Hepatocyte (in vitro differentiated cells): ENCODE results near the gene SNRNP200. TPM values are rescaled to one million over a fixed set of nuclear protein-coding genes. Genes with fewer than 3 reads are reported as not detected.
A peak's percentile ranks its signal among the peaks of the same experiment; 100 is the strongest.

ENCODE experiments used
- DNase-seq: peaks from one replicate; pipeline ENCODE4 v3.0.0-alpha.2; 2016; ENCODE audit warnings: low spot score
- H2AFZ ChIP-seq: fragments of 200-600 bp; sonication (generic); 2 replicates; pipeline ENCODE4 v1.6.0; 2016; ENCODE audit warnings: antibody characterized with exemption, mild to moderate bottlenecking
- H3K27ac ChIP-seq: fragments of 200-600 bp; sonication (generic); 2 replicates; pipeline ENCODE4 v1.5.1; 2016; ENCODE audit warnings: mild to moderate bottlenecking
- H3K27me3 ChIP-seq: fragments of 200-600 bp; sonication (generic); 2 replicates; pipeline ENCODE4 v1.6.1; 2016
- H3K36me3 ChIP-seq: fragments of 200-600 bp; sonication (generic); replicated peaks from 2 replicates; pipeline ENCODE4 v1.5.1; 2016; ENCODE audit warnings: low read depth; ENCODE audit not compliant: insufficient read depth
- H3K4me1 ChIP-seq: fragments of 200-600 bp; sonication (generic); 2 replicates; pipeline ENCODE4 v1.5.1; 2016; ENCODE audit warnings: mild to moderate bottlenecking, moderate library complexity; ENCODE audit not compliant: insufficient read depth
- H3K4me2 ChIP-seq: fragments of 200-600 bp; sonication (generic); 2 replicates; pipeline ENCODE4 v1.6.0; 2016
- H3K4me3 ChIP-seq: fragments of 200-600 bp; sonication (generic); 2 replicates; pipeline ENCODE4 v1.5.1; 2016; ENCODE audit warnings: mild to moderate bottlenecking
- H3K79me2 ChIP-seq: fragments of 200-600 bp; sonication (generic); 2 replicates; pipeline ENCODE4 v1.6.0; 2017; ENCODE audit warnings: mild to moderate bottlenecking
- H3K9me2 ChIP-seq: fragments of 200-600 bp; sonication (generic); replicated peaks from 2 replicates; pipeline ENCODE4 v1.6.0; 2017; ENCODE audit warnings: mild to moderate bottlenecking; ENCODE audit not compliant: insufficient read depth
- H3K9me3 ChIP-seq: fragments of 200-600 bp; sonication (generic); 2 replicates; pipeline ENCODE4 v1.5.1; 2016; ENCODE audit warnings: low read depth, mild to moderate bottlenecking
- H4K20me1 ChIP-seq: fragments of 200-600 bp; sonication (generic); 2 replicates; pipeline ENCODE4 v1.6.0; 2016; ENCODE audit warnings: mild to moderate bottlenecking; ENCODE audit not compliant: insufficient read depth, poor library complexity, severe bottlenecking
- EZH2 ChIP-seq: fragments of 200-600 bp; sonication (generic); IDR thresholded peaks from 2 replicates; pipeline ENCODE4 v1.6.1; 2016; ENCODE audit warnings: antibody characterized with exemption, mild to moderate bottlenecking, borderline replicate concordance
- EZH2phosphoT487 ChIP-seq: fragments of 200-600 bp; sonication (generic); IDR thresholded peaks from one replicate; pipeline ENCODE4 v1.6.1; 2018; ENCODE audit warnings: antibody characterized with exemption, mild to moderate bottlenecking, low read depth, moderate library complexity; ENCODE audit not compliant: unreplicated experiment, severe bottlenecking
- WGBS: methylation state at CpG from one replicate; pipeline ENCODE4 v1.1.6; 2016; ENCODE audit warnings: low lambda C conversion rate; ENCODE audit errors: missing lambda C conversion rate; 5-methylcytosine and 5-hydroxymethylcytosine counted together
- polyA plus RNA-seq: library from polyadenylated mRNA; unstranded; fragments of >200 nt; fragmentation: Nextera tagmentation; extraction: Ambion mirVana; gene quantifications from 2 replicates; pipeline ENCODE4 v1.2.1, GENCODE V29; 2016
- total RNA-seq: library from RNA; depleted of rRNA; stranded (reverse); fragments of >200 nt; gene quantifications from 2 replicates; pipeline ENCODE4 v1.2.3, GENCODE V29; 2014
- TF ChIP-seq, protein P1 (sequence below): fragments of 200-600 bp; sonication (generic); IDR thresholded peaks from 2 replicates; pipeline ENCODE4 v1.5.1; 2016; ENCODE audit warnings: antibody characterized with exemption, mild to moderate bottlenecking; ENCODE audit not compliant: poor library complexity

The SNRNP200 gene
- total and polyA plus RNA-seq, 2 experiments from 2014 or later: 59.8 to 60.9 TPM

DNA sequence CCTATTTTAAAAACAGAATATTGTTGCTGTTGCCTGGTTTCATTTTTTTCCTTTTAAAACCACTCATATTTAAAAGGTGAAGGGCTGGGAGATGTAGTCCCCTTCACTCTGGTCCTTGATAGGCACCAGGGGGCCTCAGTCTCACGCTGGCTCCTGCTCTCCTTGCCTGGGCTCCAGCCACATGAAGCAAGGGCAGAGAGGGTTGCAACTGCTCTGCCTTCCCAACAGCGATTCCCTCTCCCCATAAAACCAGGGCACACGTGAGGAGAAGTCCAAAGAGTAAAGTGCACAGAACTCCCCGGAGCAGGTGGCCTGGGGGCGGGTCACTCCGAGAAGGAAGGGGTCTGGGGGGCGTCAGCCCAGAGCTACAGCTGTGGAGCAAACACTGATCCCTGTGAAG is 52.3 kb downstream of the SNRNP200 start:
- Histone ChIP-seq H3K27ac (peak overlapping the region; percentile 43), H4K20me1 (peaks cover 4% of the 10 kb centered on the region), H3K4me1 (peaks cover 7% of the 10 kb centered on the region), H3K4me2 (no peak overlapping the region), H3K4me3 (no peak overlapping the region), H3K79me2 (peaks cover 30% of the 10 kb centered on the region), H2AFZ (no peak overlapping the region), H3K9me2 (no peaks in the 10 kb centered on the region), H3K27me3 (no peaks in the 10 kb centered on the region), H3K36me3 (no peaks in the 10 kb centered on the region), H3K9me3 (no peaks in the 10 kb centered on the region)
- DNase-seq: peak; percentile 36
- no peak for TF ChIP-seq EZH2
- TF ChIP-seq, protein P1, sequence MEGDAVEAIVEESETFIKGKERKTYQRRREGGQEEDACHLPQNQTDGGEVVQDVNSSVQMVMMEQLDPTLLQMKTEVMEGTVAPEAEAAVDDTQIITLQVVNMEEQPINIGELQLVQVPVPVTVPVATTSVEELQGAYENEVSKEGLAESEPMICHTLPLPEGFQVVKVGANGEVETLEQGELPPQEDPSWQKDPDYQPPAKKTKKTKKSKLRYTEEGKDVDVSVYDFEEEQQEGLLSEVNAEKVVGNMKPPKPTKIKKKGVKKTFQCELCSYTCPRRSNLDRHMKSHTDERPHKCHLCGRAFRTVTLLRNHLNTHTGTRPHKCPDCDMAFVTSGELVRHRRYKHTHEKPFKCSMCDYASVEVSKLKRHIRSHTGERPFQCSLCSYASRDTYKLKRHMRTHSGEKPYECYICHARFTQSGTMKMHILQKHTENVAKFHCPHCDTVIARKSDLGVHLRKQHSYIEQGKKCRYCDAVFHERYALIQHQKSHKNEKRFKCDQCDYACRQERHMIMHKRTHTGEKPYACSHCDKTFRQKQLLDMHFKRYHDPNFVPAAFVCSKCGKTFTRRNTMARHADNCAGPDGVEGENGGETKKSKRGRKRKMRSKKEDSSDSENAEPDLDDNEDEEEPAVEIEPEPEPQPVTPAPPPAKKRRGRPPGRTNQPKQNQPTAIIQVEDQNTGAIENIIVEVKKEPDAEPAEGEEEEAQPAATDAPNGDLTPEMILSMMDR: peak; percentile 24
- WGBS: 74% methylated on average over 7 of the region's 7 CpGs

DNA sequence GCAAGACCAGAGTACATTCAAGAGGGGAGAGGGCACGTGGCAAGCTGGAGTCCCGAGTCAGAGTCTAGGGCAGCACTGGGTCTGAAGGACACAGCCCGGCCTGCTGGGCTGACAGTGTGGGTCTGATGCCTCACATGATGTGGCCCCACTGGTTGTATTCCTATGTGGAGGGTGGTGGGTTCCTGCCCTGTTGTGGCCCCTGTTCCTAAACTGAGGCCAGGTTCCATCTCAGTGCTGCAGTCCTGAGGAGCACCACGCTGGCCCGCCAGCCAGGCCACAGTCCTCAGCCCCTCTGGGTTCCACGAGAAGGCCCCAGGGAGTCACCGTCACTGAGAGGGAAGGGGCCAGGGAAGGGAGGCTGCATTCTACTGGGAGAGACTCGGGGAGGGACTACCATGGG is 52.8 kb downstream of the SNRNP200 start:
- H3K27ac ChIP-seq: peak overlapping the region; percentile 43
- H3K9me2 ChIP-seq: no peaks in the 10 kb centered on the region
- peaks cover 26% of the 10 kb centered on the region for H3K79me2 ChIP-seq
- no peaks in the 10 kb centered on the region for H3K27me3 ChIP-seq
- H3K4me2 ChIP-seq: no peak overlapping the region
- TF ChIP-seq EZH2phosphoT487: no peak
- no peak for TF ChIP-seq EZH2
- TF ChIP-seq, protein P1: no peak
- WGBS: 90% methylated on average over 8 of the region's 8 CpGs
- H3K9me3 ChIP-seq: no peaks in the 10 kb centered on the region
- no peaks in the 10 kb centered on the region for H3K36me3 ChIP-seq
- peaks cover 7% of the 10 kb centered on the region for H3K4me1 ChIP-seq
- peaks cover 4% of the 10 kb centered on the region for H4K20me1 ChIP-seq
- no peak for DNase-seq
- H3K4me3 ChIP-seq: no peak overlapping the region
- H2AFZ ChIP-seq: no peak overlapping the region

- H3K4me1 ChIP-seq: peaks cover 7% of the 10 kb centered on the region
- 68% methylated on average over 6 of the region's 6 CpGs for WGBS
- H3K36me3 ChIP-seq: no peaks in the 10 kb centered on the region
- H3K9me3 ChIP-seq: no peaks in the 10 kb centered on the region
- H3K27me3 ChIP-seq: no peaks in the 10 kb centered on the region
- H3K79me2 ChIP-seq: peaks cover 18% of the 10 kb centered on the region
- H3K9me2 ChIP-seq: no peaks in the 10 kb centered on the region
- peak overlapping the region; percentile 57 for H3K27ac ChIP-seq
- no peak overlapping the region for H3K4me3 ChIP-seq
- peak; percentile 57 for DNase-seq
- TF ChIP-seq, protein P1: no peak
- TF ChIP-seq EZH2 (no peak), EZH2phosphoT487 (no peak)
- peaks cover under 1% of the 10 kb centered on the region for H4K20me1 ChIP-seq
- H3K4me2 ChIP-seq: no peak overlapping the region
- no peak overlapping the region for H2AFZ ChIP-seq
Observed at GRCh38 chr2:96251721-96252292, 53.5 kb downstream of the SNRNP200 start.

GRCh38 chr2:96250188-96250587 is 55.2 kb downstream of the SNRNP200 start:
- H3K4me1 ChIP-seq: peaks cover 7% of the 10 kb centered on the region
- no peaks in the 10 kb centered on the region for H3K36me3 ChIP-seq
- H3K9me3 ChIP-seq: no peaks in the 10 kb centered on the region
- no peak overlapping the region for H3K4me3 ChIP-seq
- no peak overlapping the region for H3K4me2 ChIP-seq
- no peaks in the 10 kb centered on the region for H3K27me3 ChIP-seq
- H4K20me1 ChIP-seq: no peaks in the 10 kb centered on the region
- H3K27ac ChIP-seq: peak overlapping the region; percentile 52
- TF ChIP-seq, protein P1: no peak
- TF ChIP-seq EZH2phosphoT487 (no peak), EZH2 (no peak)
- no peaks in the 10 kb centered on the region for H3K9me2 ChIP-seq
- peaks cover 2% of the 10 kb centered on the region for H3K79me2 ChIP-seq
- DNase-seq: no peak
- 91% methylated on average over 6 of the region's 6 CpGs for whole genome bisulfite sequencing
- no peak overlapping the region for H2AFZ ChIP-seq
